ENCODE results near the gene PLD1.
"Not testable (repeated sequence)": the region's sequence is repeated elsewhere in the genome, so short reads cannot be mapped to it uniquely, and the experiment has no call there.

PLD1 gene, protein sequence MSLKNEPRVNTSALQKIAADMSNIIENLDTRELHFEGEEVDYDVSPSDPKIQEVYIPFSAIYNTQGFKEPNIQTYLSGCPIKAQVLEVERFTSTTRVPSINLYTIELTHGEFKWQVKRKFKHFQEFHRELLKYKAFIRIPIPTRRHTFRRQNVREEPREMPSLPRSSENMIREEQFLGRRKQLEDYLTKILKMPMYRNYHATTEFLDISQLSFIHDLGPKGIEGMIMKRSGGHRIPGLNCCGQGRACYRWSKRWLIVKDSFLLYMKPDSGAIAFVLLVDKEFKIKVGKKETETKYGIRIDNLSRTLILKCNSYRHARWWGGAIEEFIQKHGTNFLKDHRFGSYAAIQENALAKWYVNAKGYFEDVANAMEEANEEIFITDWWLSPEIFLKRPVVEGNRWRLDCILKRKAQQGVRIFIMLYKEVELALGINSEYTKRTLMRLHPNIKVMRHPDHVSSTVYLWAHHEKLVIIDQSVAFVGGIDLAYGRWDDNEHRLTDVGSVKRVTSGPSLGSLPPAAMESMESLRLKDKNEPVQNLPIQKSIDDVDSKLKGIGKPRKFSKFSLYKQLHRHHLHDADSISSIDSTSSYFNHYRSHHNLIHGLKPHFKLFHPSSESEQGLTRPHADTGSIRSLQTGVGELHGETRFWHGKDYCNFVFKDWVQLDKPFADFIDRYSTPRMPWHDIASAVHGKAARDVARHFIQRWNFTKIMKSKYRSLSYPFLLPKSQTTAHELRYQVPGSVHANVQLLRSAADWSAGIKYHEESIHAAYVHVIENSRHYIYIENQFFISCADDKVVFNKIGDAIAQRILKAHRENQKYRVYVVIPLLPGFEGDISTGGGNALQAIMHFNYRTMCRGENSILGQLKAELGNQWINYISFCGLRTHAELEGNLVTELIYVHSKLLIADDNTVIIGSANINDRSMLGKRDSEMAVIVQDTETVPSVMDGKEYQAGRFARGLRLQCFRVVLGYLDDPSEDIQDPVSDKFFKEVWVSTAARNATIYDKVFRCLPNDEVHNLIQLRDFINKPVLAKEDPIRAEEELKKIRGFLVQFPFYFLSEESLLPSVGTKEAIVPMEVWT

DNA sequence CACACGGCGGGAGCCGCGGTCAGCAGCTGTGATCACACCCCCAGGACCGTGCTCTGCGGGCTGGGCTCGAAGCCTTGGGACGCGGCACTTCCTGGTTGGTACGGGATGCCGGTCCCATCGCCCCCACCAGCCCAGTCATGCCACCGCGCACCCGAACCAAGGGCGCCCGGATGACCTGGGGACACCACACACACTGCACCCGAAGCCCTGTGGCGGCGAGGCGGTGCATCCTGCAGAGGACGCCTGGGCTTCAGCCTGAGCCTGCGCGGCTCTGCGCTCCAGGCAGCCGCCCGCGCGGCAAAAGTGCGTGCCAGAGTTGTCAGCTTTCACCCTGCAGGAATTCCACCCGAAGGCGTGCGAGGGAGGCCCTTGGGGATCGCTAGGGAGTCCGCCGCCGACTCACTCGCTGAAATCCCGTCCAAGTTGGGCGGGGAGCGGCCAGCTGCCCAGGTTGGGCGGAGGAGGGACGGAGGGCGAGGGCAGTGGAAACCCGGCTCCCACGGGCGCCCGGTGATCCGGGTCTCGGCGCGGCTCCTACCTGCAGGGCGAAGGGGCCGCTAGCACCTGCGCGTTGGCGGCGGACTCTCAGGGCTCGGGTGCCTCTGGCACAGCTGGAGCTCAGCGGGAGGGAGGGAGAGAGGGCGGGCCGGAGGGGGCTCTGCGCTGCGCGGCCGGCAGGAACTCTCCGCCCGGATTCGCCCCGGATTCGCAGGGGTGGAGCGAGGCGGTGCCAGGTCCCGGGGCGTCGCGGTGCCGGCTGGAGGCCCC is at the start of gene PLD1:
Gene PLD1, minus strand, starts transcription at position 623 of the 768 bp plus-strand sequence. CDS start 72,432 bp downstream, outside the sequence.
- DNase-seq, result peak; percentile 57

DNA sequence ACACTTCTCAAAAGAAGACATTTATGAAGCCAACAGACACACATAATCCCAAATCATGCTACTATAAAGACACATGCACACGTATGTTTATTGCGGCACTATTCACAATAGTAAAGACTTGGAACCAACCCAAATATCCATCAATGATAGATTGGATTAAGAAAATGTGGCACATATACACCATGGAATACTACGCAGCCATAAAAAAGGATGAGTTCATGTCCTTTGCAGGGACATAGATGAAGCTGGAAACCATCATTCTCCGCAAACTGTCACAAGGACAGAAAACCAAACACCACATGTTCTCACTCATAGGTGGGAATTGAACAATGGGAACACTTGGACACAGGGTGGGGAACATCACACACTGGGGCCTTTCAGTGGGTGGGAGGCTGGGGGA is 48.5 kb upstream of the PLD1 start:
- not testable (repeated sequence) for DNase-seq

DNA sequence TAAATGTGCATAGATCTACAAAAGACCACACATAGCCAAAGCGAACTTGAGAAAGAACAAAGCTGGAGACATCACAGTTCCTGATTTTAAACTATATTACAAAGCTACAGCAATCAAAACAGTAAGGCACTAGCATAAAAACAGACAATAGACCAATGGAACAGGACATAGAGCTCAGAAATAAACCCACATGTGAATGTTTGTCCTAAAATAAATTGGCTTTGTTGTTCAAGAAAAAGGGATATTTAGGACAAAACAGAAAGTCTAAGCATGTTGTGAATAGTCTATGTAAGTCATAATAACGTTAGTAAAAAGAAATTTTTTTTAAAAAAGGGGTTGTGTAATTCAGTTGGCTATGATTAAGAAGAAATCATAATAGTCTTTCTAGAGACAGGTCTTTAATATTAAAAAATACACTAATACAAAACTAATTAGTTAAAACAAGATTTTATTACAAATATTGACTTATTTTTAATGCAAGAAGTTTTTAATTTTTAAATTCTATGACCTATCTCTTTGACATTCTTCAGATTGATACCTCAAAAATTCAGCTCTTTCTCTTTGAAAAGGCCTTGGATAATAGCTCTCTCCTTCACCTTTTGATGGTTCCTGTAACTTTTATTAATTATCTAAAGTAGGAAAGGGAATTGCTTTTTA is 44.5 kb upstream of the PLD1 start:
- DNase-seq, result no peak

DNA sequence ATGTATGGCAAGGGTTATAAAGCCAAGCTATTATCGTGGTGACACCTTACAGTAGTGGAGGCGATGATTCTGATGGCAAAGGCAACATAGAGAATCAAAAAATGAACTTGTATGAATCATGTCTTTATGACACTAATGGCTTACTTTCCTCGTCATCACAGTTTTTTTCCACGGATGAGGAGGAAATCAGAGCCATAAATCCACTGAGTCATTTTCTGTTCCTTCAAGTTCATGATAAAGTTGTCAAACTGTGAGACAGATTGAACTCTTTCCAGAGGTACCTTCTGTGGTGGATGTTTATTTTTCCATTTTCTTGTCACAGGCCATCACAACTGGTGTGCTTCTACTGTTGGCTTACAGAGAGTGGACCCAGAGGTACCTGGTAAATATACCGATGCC is 41.4 kb upstream of the PLD1 start:
- DNase-seq, result no peak

DNA sequence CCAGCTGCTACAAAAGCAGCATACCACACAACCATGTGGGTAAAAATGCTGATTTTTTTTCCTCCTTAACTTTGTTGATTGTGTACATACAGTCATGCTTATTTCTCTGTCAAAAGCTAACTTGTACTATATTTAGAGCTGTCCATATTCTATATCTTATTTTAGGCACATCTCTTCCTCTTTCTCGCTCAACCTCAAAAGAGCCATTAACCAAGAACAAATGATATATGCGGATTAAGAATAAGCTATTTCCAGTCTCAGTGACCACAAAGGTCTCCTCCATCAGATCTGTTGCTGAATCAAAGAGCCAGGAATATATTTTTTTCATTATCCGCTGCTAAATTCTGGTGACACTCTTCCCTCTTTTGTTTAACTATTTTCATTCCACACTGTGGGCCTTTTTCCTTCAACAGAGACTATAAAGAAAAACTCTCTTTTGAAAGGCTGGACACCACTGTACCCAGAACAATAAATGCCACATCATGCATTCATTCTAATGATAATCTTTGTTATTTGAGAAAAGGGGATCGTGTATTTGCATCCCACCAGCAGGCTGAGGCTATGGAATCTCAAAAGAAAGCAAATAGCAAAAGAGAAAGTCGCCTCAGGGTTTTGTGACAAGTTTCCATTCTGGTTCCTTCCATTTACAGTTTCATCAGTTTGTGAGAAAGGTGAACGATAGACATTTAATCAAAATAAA is 40.8 kb upstream of the PLD1 start:
- no peak for DNase-seq

DNA sequence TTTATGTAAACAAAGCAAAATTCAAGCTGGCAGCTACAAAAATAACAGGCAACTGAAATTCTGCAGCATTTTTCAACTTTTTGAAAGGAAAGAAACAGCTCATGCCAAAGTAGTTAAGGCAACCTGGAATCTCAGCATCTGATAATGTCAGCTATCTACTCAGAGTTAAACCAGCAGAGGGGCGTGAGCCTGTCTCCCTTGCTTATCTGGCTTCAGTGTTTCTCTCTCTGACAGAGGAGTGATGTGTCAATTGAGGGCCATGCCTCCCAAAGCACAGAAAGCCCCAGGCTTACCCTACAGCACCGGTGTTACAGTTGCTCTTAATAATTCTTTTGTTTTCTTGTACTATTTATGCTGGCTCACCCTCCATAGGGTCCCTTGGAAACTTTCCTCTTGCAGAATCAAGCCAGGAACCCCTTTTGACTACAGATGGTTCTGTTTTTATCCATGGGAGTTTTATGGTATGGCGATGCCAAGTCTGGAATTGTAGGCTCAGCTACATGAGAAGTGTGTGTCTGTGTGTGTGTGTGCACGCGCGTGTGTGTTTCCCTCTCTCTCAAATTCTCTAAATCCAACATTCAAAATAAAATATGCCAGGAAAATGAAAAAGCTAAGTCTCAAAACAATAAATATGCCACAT is 40.2 kb upstream of the PLD1 start:
- DNase-seq, result no peak

DNA sequence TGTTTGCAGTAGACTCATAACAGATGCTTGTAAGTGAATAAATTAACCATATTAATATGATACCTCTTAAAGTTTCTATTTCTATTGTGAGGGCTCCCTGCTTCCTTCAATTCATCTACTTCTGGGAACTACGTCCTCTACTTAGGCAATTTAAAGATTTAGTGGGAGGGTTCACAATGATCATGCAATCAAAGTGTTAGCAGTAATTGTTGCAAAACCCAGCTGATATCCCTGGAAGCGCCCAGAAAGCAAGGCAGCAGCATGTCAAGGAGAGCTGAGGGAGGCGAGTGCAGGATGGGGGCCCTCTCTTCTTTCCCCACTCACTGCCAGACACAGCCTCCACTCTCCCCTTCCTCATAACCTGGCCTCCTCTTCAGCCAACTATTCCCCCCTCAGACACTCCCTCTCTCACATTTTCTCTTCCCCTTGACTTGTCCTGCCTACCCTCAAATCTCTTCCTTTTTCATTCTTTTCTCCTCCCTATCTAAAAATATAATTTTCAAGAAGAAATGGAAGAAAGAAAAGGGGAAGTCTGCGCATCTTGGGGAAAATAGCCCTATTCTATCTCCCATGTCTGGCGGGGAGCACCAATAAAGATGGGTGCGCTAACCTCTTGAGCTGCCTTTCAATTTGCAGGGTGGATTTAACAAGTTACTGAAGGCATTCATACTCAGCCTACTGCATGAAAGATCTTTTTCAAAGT is 39.5 kb upstream of the PLD1 start:
- no peak for DNase-seq

DNA sequence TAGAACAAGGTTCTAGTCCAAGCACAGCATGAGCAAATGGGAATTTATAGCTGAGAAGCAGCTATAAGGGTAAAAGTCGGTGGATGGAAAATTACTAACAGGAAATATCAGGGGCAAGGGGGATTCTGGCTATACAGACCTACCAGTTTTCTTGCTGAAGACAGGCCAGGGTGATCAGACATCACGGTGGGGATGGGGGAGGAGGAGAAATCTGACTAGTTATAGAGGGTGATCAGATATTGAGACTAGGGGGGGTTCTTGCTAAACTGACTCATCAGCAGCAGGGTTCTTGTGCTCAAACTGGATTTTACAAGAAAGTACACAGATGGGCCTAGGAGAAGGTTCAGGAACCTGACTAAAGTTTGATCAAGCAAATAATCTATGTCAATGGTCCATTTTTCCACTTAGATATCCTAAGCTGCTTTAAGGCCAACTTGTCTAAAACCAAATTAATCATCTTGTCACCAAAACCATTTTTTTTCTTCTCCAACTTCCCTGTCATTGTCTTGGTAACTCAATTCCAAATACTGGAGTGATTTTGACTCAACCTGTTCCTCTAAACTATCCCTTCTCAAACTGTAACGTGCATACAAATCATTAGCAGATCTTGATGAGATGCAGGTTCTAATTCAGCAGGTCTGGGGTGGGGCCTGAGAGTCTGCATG is 37.4 kb upstream of the PLD1 start:
- no peak for DNase-seq

DNA sequence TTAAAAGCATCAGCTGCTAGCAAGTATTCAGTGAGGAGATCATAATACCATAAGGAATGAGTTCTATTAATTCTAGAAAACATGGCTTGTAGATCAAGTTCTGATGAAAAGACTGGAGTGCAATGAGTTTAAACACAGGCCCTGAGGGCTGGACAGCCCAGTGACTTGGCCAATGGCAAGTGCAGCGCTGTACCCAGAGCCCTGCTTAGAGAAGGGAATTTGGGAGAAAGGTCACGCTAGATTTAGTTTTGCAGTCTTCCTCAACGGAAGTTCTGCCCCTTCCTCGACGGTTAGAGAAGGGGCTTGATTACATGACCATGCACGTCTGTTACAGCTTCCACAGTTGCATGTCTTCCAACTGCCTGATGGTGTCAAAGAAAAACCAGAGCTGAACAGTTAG is 36.9 kb upstream of the PLD1 start:
- no peak for DNase-seq

DNA sequence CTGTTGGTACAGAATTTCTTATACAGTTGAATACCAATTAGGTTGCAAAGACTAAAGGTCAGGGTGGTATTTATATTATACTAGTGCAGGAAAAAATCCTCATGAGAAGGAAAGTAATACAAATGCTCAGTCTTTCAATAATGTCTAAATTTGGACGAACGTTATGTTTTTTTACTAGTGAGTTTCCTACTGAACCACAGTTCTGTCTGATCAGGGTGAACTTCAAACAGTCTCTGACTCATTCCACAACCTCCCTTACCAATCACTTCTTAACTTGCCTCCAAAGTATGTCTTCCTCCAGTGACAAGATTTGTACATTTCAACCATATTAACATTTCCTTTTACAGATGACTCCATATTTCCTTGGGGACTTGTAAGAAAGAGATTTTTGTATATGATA is 36.3 kb upstream of the PLD1 start:
- DNase-seq, result no peak

DNA sequence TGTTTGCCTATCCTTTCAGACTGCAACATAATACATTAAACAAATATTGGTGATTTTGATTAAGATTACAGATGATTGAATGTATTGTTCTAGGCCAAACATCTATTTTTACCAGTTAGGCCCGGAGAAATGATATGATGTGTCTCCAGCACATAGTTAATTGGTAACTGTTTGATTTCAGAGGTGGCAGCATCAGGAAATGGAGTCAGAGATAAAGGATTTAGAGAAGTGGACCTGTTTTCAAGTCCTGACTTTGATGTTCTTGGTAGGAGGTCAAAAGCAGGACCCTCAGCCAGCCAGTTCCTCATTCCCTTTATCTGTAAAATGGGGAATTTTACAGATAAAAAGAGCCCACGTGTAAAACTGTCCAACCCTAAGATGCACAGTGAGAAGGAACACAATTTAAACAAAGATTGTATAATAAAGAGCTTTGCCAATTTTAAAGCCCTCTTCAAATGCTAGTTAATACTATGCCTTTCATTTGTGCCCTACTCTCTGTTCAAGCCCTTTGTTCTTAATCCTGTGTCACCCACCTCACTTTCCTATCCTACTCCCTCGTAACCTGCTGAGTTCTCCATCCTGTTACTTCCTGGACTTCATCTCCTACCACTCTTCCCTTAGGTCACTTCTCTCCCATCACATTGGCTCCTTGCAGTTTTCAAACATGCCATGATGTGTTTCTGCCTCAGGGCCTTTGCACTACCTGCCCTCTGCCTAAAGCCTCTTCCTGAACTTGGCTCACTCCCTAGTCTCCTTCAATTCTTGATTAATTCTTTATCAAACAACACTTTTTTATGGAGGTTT is 35.4 kb upstream of the PLD1 start:
- no peak for DNase-seq

DNA sequence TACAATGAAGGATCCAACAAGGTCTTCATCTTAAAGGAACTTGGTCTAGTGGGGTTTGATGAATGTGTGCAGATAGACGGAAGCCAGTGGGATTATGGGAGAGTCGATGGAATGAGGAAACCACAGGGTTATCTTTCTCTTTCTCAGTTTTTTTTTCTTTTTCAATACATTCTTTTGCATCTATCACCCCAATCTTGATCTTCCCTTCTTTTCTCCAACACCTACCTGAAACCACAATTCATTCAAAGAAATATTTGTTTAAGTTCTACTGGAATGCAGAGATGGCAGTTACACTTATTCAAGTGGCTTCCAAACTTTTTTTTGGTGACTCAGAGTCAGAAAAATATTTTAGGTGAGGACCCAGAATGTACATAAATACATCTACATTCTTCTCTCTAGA is 34.6 kb upstream of the PLD1 start:
- no peak for DNase-seq

DNA sequence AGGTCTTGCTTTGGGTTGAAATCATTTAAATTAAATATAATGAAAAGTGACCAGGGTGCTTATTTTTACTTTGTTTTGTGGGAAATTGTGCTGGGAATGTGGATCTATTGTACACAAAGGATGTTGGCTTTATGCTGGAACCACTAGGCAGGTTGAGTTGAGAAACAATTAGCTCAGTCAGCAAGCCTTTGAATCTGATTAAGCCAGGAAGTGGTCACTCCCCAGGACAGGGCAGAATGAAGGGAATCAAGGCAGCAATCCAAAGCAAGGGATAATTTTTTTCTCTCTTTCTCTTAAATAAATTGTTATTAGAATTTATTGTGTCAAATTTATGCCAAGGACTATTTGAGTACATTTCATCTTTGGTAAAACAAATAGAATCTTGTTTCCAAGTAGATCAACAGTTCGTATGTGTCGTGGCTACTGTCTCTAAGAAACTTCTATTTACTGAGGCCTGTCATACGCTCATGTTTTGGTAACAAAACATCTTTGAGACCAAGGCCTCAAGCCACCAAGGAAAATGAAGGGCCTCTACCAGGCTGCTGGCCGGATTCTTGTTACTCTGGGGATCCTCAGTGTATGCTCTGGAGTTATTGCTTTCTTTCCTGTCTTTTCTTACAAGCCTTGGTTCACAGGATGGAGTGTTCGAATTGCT is 32.7 kb upstream of the PLD1 start, which contains the start of gene TMEM212:
Gene TMEM212, plus strand, starts transcription at position 486 of the 655 bp plus-strand sequence. Its CDS starts 35 bp downstream, at position 521.
- DNase-seq, result no peak

DNA sequence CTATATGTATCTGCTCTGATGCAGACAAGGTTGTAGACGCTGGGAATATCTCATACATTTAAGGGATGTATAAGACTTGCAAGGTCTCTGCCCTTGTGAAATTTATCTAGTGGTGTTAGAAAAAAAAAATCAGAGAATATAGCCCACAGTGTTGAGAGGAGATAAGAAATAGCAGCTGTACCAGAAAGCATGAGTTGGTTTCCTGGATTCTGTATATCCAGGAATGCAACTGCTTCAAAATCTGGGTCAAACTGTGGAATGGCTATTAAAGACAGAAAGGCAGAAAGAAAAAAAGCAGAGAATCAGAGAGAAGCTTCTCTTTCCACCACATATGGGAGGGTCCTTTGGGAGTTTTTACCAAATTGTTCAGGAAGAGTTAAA is 31.3 kb upstream of the PLD1 start:
- no peak for DNase-seq

DNA sequence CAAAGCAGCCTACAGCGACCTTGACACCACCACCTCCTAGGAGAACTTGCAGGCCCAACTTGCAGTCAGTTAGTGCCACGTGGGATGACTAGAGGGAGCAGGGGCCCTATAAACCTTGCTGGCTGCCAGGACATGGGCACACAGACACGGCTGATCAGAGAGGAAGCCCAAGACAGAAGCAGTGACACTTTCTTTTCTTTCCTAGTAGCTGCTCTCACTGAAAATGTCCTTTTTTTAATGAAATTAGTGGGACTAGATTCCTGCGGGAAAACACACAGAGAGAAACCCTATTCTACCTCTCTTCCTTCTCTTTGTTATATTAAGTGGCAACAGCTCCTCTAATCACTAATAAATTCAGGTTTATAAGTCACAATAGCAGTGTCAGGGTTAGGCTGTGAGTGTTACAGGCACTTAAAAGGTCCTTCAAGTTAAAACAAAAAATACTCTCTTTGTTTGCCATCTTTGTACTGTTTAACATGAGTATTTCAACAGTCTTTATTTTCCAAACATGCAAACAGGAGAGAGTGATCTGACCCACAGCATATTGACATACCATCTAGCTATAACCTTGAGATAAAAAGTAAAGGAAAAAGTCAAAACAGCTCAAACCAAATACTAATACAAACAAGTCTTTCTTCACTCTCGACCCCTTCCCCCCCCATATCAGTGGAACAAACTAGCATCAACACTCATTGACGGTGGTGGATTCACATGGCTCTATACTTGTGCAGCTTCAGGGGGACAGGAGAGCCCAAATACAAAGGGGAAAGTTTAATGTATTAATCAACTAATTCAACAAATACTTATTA is 30.7 kb upstream of the PLD1 start:
- no peak for DNase-seq

DNA sequence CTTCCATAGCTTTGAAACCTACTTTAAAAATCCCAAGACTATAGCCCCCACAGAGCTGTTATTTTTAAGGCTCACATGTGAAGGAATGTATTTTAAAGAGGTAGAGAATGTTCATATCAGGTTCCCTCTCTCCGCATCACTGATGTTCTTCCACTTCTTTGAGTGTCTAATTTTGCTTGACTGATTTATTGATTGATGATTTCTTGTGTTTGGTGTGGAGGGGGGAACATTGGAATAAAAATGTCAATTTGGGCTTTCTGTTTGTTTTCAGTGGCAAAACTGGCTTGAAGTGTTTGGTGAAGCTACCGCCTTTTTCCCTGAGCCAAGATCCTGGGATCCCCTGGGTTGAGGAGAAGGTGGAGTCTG is 30.1 kb upstream of the PLD1 start:
- no peak for DNase-seq

DNA sequence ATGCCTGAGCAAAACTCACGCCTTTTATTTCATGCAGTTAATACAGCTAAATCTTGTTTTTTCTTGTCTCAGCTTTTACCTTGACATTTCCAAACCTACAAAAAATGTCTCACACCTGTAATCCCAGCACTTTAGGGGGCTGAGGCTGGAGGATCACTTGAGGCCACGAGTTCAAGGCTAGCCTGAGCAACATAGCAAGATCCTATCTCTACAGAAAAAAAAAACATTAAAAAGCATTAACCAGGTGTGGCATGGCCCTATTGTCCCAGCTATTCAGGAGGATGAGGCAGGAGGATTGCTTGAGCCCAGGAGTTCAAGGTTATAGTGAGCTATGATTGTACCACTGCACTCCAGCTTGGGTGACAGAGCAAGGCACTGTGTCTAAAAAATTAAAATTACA is 29.0 kb upstream of the PLD1 start:
- no peak for DNase-seq

All from DMS 273 treated with DMSO at 0.1 percent for 48 hours (cell line).